SJCRH30 (cell line): ENCODE data around the gene CHURC1. TPM values are rescaled to one million over a fixed set of nuclear protein-coding genes. Genes with fewer than 3 reads are reported as not detected.

Source experiments
- DNase-seq, 2 experiments: peaks; one replicate each; pipeline ENCODE4 v3.0.0-alpha.2; 2015 to 2020
- H3K27ac ChIP-seq: fragments of 250-450 bp; sonication (Bioruptor Pico); 2 replicates; pipeline ENCODE4 v1.5.1; 2020; ENCODE audit warnings: mild to moderate bottlenecking, moderate library complexity
- H3K27me3 ChIP-seq: fragments of 250-450 bp; sonication (Bioruptor Pico); 2 replicates; pipeline ENCODE4 v1.5.1; 2020; ENCODE audit warnings: mild to moderate bottlenecking, moderate library complexity
- H3K36me3 ChIP-seq: fragments of 250-450 bp; sonication (Bioruptor Pico); 2 replicates; pipeline ENCODE4 v1.5.1; 2020; ENCODE audit warnings: mild to moderate bottlenecking, moderate library complexity
- H3K4me1 ChIP-seq: fragments of 250-450 bp; sonication (Bioruptor Pico); 2 replicates; pipeline ENCODE4 v1.5.1; 2020; ENCODE audit warnings: mild to moderate bottlenecking, moderate library complexity
- H3K4me3 ChIP-seq: fragments of 250-450 bp; sonication (Bioruptor Pico); 2 replicates; pipeline ENCODE4 v1.5.1; 2020; ENCODE audit warnings: mild to moderate bottlenecking, moderate library complexity
- H3K9me3 ChIP-seq: fragments of 250-450 bp; sonication (Bioruptor Pico); replicated peaks from 2 replicates; pipeline ENCODE4 v1.5.1; 2020; ENCODE audit warnings: mild to moderate bottlenecking, moderate library complexity
- total RNA-seq: library from RNA; depleted of rRNA; stranded (reverse); fragments of >200 nt; shearing (Covaris generic); gene quantifications from 2 replicates; pipeline ENCODE4 v1.2.3, GENCODE V29; 2014; rRNA removed

The CHURC1 gene
- total RNA-seq, 1 experiment from 2014 or later = 33.1 TPM

DNA sequence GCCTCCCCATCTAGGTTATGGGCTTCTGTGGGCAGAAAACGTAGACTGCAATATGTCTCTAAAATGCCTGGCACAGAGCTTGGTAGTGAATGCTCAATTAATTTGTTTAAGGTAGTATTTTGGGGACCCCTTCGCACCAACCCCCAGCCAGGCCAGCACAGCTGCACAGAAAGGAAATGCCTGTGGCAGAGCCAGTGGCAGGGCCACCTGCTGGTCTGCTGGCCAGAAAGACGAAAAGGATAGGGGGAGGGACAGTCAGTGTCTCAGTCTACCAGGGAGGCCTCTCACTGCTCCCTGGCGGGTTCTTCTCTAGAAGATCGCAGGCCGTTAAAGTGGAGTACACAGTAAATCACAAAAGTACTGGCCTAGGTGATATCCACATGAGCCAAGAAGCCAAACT, 54.4 kb downstream of the CHURC1 start:
- DNase-seq = peak; percentile 49 to 58
- Histone ChIP-seq H3K4me3 (no peak overlapping the region), H3K9me3 (no peaks in the 10 kb centered on the region), H3K36me3 (no peaks in the 10 kb centered on the region), H3K4me1 (peaks cover 28% of the 10 kb centered on the region), H3K27me3 (no peaks in the 10 kb centered on the region), H3K27ac (peak overlapping the region; percentile 19)

DNA sequence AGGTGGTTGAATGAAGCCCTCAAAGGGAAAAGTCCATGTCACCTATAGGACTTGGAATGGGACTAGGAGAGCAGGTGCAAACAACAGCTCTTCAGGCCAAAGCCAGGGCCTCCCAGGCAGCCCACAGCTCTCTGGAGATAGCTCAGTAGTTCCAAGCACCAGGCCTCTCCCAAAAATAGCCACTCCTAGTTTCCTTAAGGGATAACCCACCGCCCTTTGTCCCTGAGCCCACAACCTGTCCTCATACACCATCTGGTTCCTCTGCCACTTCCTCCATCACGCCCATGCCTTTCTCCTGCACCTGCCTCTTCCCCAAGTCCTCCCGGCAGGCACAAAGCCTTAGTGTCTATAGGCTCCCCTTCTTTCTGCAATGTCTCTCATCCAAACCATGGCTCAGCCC, 55.8 kb downstream of the CHURC1 start:
- no peaks in the 10 kb centered on the region for H3K9me3 ChIP-seq
- H3K4me1 ChIP-seq = peaks cover 28% of the 10 kb centered on the region
- DNase-seq = no peak
- no peaks in the 10 kb centered on the region for H3K36me3 ChIP-seq
- H3K4me3 ChIP-seq = no peak overlapping the region
- no peak overlapping the region for H3K27ac ChIP-seq
- H3K27me3 ChIP-seq = no peaks in the 10 kb centered on the region

GRCh38 chr14:64970776-64971477, 56.7 kb downstream of the CHURC1 start:
- Histone ChIP-seq H3K27ac (peak overlapping the region; percentile 33), H3K9me3 (no peaks in the 10 kb centered on the region), H3K4me3 (peak overlapping the region; percentile 83), H3K4me1 (peaks cover 28% of the 10 kb centered on the region), H3K36me3 (no peaks in the 10 kb centered on the region), H3K27me3 (no peaks in the 10 kb centered on the region)
- peak; percentile 44 to 64 for DNase-seq

- Histone ChIP-seq H3K27ac (peak overlapping the region; percentile 33), H3K4me1 (peaks cover 28% of the 10 kb centered on the region), H3K27me3 (no peaks in the 10 kb centered on the region), H3K36me3 (no peaks in the 10 kb centered on the region), H3K4me3 (peak overlapping the region; percentile 83), H3K9me3 (no peaks in the 10 kb centered on the region)
- DNase-seq = no peak
Observed at GRCh38 chr14:64971491-64971942, 57.3 kb downstream of the CHURC1 start.

DNA sequence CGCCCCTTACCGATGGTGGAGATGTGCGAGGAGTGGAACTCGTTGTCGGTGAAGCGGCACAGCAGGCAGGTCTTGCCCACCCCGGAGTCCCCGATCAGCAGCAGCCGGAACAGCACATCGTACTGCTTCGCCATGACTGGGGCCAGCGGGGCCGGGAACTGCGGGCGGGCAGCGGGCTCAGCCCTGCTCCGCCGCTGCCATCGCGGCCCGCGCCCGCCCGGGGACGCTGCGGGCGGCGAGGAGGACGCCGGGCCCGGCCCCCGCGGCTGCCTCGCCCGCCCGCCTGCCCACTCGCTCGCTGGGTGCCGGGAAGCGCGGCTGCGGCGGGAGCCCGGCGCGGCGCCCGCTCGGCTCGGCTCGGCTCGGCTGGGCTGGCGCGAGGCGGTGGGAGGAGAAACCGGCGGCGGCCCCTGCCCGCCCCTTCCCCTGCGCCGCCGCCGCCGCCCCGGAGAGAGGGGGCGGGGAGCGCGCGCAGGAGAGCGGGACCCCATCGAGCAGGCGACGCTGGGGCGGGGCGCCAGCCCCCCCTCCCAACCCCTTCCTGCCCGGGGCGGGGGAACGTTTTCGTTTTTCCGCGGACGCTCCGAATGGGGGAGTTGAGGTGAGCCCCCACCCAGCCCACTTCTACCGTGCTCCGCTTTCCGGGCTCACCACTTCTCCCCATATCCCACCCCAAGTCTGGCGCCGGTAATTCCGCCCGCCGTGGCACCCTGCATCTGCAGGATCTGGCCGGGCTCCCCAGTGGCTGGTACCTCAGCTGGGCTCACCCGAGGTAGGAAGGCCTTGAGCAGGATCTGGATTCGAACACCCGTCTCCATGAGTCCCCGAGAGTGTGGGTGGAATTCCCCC, 57.9 kb downstream of the CHURC1 start, which contains the start of gene RAB15:
Gene RAB15 (minus strand): TSS at position 394 of the 849 bp plus-strand sequence. CDS start 260 bp downstream, at position 134.
- Histone ChIP-seq H3K27me3 (no peaks in the 10 kb centered on the region), H3K27ac (peak within 1 kb of the TSS; percentile 33)
- peak; percentile 35 to 42 for DNase-seq

GRCh38 chr14:64973026-64973442, 58.8 kb downstream of the CHURC1 start:
- DNase-seq = no peak
- H3K27ac ChIP-seq = no peak overlapping the region
- H3K9me3 ChIP-seq = no peaks in the 10 kb centered on the region
- H3K27me3 ChIP-seq = no peaks in the 10 kb centered on the region
- H3K4me3 ChIP-seq = no peak overlapping the region
- H3K4me1 ChIP-seq = peaks cover 28% of the 10 kb centered on the region
- H3K36me3 ChIP-seq = no peaks in the 10 kb centered on the region

More for the DNA sequence above, 57.9 kb downstream of the CHURC1 start, which contains the start of gene RAB15:
- Histone ChIP-seq H3K4me3 (peak within 1 kb of the TSS; percentile 83), H3K9me3 (no peaks in the 10 kb centered on the region), H3K4me1 (peaks cover 28% of the 10 kb centered on the region), H3K36me3 (no peaks in the 10 kb centered on the region)

DNA sequence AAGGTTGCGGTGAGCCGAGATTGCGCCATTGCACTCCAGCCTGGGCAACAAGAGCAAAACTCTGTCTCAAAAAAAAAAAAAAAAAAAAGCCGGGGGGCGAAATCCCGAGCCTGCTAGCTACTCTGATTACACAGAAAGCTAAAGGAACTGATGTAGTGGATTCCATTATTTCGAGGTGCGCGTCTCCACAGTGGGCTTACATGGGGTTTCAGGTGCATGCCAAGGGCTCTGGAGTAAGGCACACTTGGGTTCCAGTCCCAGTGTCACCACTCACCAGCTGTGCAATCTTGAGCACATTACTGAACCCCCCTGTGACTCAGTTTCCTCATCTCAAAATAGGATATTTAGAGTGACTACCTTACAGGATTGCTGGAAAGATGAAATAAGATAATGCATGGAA, 59.6 kb downstream of the CHURC1 start:
- Histone ChIP-seq H3K4me3 (no peak overlapping the region), H3K27me3 (no peaks in the 10 kb centered on the region), H3K4me1 (peaks cover 20% of the 10 kb centered on the region), H3K36me3 (no peaks in the 10 kb centered on the region), H3K9me3 (no peaks in the 10 kb centered on the region), H3K27ac (no peak overlapping the region)
- no peak for DNase-seq

DNA sequence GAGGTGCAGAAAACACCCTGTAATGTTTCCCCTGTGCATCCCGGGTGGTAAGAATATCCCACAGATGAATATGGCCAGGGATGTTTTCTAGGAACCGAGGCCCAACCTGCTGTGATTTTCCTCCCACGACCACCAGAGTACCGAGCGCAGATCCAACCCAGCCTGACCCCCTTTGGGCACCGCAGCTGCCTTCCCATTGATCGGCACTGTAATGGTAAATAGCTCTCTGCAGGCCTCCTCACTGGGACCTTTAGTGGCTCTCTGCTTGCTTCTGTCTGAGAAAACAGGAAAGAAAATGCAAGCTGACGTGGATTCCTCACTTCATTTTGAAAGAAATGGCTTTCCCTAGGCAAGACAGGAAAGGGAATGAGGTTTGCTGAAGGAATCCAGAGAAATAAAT, 60.3 kb downstream of the CHURC1 start:
- no peak overlapping the region for H3K4me3 ChIP-seq
- H3K9me3 ChIP-seq = no peaks in the 10 kb centered on the region
- H3K36me3 ChIP-seq = no peaks in the 10 kb centered on the region
- no peak for DNase-seq
- H3K4me1 ChIP-seq = peaks cover 17% of the 10 kb centered on the region
- no peaks in the 10 kb centered on the region for H3K27me3 ChIP-seq
- no peak overlapping the region for H3K27ac ChIP-seq

DNA sequence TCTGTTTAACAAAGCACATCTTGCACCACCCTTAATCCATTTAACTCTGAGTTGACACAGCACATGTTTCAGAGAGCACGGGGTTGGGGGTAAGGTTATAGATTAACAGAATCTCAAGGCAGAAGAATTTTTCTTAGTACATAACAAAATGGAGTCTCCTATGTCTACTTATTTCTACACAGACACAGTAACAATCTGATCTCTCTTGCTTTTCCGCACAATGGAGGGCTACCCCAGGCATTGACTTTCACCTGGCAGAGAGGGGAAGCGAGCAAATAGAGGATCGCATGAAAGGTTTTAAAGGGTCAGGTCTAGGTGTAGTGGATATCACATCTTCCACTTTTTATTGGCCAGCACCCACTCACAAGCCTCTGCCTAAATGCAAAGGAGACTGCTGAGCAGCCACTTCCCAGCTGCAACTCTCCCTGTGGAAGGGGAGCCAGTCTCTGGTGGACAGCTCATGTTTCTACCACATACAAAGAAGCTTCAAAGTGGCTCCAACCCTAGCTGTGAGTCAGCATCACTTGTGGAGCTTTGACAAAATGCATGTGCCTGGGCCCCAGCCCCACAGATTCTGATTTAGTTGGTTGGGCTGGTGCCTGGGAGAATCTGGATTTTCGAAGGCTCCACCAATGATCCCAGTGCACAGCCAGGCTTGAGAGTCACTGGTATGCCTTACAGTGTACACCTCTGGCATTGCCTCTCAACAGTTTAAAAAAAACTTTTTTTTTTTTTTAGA, 65.2 kb downstream of the CHURC1 start:
- H3K9me3 ChIP-seq = no peaks in the 10 kb centered on the region
- no peak overlapping the region for H3K4me3 ChIP-seq
- no peak overlapping the region for H3K27ac ChIP-seq
- no peaks in the 10 kb centered on the region for H3K27me3 ChIP-seq
- H3K4me1 ChIP-seq = peaks cover 5% of the 10 kb centered on the region; the same call in 1 of the 2 replicates
- peak; percentile 45 to 65 for DNase-seq
- H3K36me3 ChIP-seq = no peaks in the 10 kb centered on the region

DNA sequence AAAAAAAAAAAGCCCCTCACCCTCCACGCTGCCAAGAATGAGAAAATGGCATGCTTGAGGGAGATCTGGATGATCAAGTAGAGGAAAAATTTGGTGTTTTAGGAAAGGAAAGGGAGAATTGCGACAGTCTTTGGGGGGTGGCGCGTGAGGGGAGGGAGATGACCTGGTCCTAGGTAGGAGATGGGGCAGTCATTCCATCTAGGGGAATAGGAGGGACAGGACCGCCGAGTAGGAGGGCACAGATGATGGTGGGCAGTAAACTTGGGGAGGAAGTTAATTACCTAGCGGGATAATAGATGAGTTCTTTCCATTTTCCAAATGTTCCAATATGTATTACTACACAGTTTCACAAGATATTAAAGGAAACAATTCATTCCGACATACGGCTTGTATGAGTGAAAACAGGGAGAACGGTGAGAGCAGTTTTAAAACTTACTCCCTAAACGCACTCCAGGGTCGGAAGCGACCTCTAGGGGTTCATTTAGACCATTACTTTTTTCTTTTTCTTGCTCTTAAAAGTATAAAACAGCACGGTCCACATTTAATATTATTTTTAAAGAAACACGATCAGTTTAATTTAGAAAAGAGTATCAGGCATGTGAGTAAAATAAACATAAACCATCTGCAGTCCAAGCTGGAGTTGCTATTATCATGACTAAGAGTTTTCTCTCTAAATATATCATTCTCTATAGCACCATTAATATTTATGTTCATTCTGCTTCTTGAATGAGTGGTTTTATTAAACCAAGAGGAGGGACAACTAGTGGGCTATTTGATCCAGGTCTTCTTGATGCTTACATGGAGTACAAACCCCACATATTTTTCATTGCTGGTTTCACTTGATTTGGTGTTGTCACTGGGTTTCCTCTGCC, 69.4 kb downstream of the CHURC1 start:
- peaks cover 13% of the 10 kb centered on the region for H3K4me1 ChIP-seq
- peak in 1 of 2 experiments; percentile 60 for DNase-seq
- H3K36me3 ChIP-seq = no peaks in the 10 kb centered on the region
- no peak overlapping the region for H3K4me3 ChIP-seq
- no peak overlapping the region for H3K27ac ChIP-seq
- no peaks in the 10 kb centered on the region for H3K27me3 ChIP-seq
- no peaks in the 10 kb centered on the region for H3K9me3 ChIP-seq

Other genes with a start within 250 kb of the CHURC1 start
- gene PLEKHG3, start 210.0 kb upstream of the CHURC1 start, total RNA-seq = 20.9 and 22.4 TPM in 2 replicates
- gene SPTB, start 34.5 kb upstream of the CHURC1 start, total RNA-seq = 1.4 TPM in 2 replicates
- gene GPX2, start 28.3 kb downstream of the CHURC1 start, total RNA-seq = not detected in 2 replicates
- 17.6 and 21.6 TPM in 2 replicates for gene RAB15, start 57.9 kb downstream of the CHURC1 start, total RNA-seq
- 14.2 and 14.4 TPM in 2 replicates for gene FNTB, start 72.4 kb downstream of the CHURC1 start, total RNA-seq
- 37.4 and 41.8 TPM in 2 replicates for gene MAX, start 188.1 kb downstream of the CHURC1 start, total RNA-seq